Nephron (organoid): ENCODE measurements around the gene PIRT.
A peak's percentile ranks its signal among the peaks of the same experiment; 100 is the strongest.

Source experiments
- H3K27ac Mint-ChIP-seq, 3 experiments: 2 replicates each; pipeline ENCODE4 v1.8.0; 2020; ENCODE audit warnings: mixed read lengths in 3 of 3, mild to moderate bottlenecking in 2 of 3, moderate library complexity in 1 of 3
- H3K27me3 Mint-ChIP-seq: 2 replicates; pipeline ENCODE4 v1.8.0; 2021; ENCODE audit warnings: low read depth, mild to moderate bottlenecking, moderate library complexity, mixed read lengths
- H3K36me3 Mint-ChIP-seq: 2 replicates; pipeline ENCODE4 v1.8.0; 2020; ENCODE audit warnings: low read depth, mixed read lengths
- H3K4me1 Mint-ChIP-seq: 2 replicates; pipeline ENCODE4 v1.8.0; 2020; ENCODE audit warnings: mixed read lengths
- H3K4me3 Mint-ChIP-seq, 3 experiments: 2 replicates each; pipeline ENCODE4 v1.8.0; 2020; ENCODE audit warnings: mild to moderate bottlenecking in 3 of 3, mixed read lengths in 3 of 3, moderate library complexity in 2 of 3
- H3K9me3 Mint-ChIP-seq: 2 replicates; pipeline ENCODE4 v1.8.0; 2020; ENCODE audit warnings: mixed read lengths
- CTCF ChIP-seq, 3 experiments: fragments of 200-600 bp; sonication (generic); IDR thresholded peaks; one replicate each; pipeline ENCODE4 v1.5.0; 2021; ENCODE audit warnings: antibody characterized with exemption in 3 of 3; ENCODE audit not compliant: unreplicated experiment in 3 of 3

PIRT gene

GRCh38 chr17:10773391-10773790, 64.5 kb downstream of the PIRT start:
- Mint-ChIP-seq H3K27me3 (peaks cover 12% of the 10 kb centered on the region), H3K4me3 (no peak overlapping the region), H3K9me3 (peaks cover 18% of the 10 kb centered on the region), H3K4me1 (peaks cover 14% of the 10 kb centered on the region), H3K36me3 (peaks cover 19% of the 10 kb centered on the region), H3K27ac (peak overlapping the region; percentile 75 to 88 (median 75))
- no peak for TF ChIP-seq CTCF (IDR thresholded peaks at IDR 0.05; ENCODE audit: unreplicated experiment in 3 of 3)
